HG03135 (cell line): Measurements from ENCODE around the gene SLCO2A1.

Experiments used
- ATAC-seq: cut with Tn5 transposase; IDR thresholded peaks from one replicate; pipeline ENCODE4 v1.9.1; 2021; ENCODE audit warnings: mild to moderate bottlenecking, moderate library complexity; ENCODE audit not compliant: unreplicated experiment

SLCO2A1 gene

GRCh38 chr3:134061401-134061800 lies 31.7 kb upstream of the SLCO2A1 start:
- ATAC-seq, result no peak

DNA sequence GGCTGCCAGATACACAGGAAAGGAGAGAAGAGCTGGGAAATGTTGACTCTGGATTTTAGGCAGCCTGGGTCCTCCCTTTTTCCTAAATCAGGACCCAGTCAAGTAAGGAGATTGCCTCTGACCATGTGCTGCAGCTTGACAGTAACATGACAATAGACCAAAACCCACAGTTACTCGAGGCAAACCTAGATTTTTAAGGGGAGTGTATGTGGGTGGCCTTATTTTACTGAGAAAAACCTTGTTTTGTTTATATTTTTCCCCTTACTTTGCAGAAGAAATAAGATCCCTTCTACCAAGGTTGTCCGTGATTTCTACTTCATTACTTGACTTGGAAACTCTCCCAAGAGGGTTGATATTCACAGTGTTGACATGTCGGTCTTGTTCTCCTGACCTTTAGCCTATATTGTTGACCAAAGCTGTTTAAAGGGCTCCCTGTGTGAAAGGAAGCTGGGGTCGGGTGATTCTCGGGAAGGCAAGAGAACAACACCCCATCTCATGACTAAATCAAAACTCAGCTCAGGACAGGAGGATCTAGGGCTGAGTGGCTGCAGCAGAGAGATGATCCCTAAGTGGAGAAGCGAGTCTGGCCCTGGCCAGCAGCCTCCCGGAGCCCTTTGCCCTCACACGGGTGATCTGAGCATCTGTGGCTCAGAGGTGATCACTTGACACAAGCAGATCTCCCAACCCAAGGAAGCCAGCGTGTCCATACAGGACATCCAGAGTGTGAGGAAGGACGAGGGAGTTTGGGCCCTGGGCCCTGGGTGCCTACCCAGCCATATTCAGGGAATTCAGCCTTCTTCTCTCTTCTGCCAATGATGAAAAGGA lies 31.0 kb upstream of the SLCO2A1 start:
- no peak for ATAC-seq

- ATAC-seq, result no peak
Observed at GRCh38 chr3:134059671-134060560, 30.2 kb upstream of the SLCO2A1 start.

DNA sequence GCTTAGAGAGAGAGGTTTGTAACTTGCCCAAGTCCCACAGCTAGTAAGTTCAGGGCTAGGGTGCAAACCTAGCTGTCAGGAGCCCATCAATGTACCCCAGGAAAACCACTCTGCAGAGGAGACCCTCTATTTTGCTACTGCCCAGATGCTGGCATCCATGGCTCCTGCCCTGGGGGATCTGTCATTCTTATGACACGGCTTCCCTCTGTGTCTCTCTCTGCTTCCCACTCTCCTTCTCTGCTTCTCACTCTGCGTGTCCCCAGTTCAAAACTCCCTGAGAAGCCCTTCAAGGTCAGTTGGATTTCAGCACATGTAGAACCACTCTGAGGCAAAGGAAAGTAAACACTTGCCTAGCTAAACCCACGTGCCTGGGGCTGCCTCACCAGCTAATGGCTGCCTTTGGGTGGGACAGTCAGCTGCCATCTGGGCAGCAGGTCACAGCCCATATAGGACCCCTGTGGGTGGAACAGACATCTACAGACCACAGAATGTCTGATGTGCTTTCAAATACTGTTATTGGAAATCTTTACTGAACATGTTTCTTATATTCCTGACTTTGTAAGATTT lies 29.4 kb upstream of the SLCO2A1 start:
- ATAC-seq, result no peak

- no peak for ATAC-seq
Observed at GRCh38 chr3:134057654-134058110, 28.0 kb upstream of the SLCO2A1 start.

GRCh38 chr3:134057006-134057653 lies 27.4 kb upstream of the SLCO2A1 start:
- ATAC-seq, result no peak

GRCh38 chr3:134056464-134056891 lies 26.8 kb upstream of the SLCO2A1 start:
- no peak for ATAC-seq

DNA sequence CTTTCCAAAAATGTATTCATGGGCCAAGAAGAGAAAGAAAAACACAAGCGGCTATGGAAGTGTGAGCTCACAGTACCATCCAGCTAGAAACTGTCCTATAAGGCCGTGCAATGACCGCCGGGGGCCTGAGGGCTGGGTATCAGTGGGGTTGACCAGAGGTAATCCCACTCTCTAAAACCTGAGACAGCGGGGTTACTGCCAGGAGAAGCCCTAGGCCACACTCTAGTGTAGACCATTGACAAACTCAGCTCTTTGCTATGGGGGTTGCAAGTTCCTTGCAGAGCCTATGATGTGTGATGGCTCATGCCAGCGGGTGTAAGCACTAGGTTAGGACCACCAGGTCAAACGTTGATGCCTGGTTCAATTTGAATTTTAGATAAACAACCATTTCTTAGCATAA lies 25.9 kb upstream of the SLCO2A1 start:
- ATAC-seq, result no peak

GRCh38 chr3:134054881-134055280 lies 25.2 kb upstream of the SLCO2A1 start:
- no peak for ATAC-seq

DNA sequence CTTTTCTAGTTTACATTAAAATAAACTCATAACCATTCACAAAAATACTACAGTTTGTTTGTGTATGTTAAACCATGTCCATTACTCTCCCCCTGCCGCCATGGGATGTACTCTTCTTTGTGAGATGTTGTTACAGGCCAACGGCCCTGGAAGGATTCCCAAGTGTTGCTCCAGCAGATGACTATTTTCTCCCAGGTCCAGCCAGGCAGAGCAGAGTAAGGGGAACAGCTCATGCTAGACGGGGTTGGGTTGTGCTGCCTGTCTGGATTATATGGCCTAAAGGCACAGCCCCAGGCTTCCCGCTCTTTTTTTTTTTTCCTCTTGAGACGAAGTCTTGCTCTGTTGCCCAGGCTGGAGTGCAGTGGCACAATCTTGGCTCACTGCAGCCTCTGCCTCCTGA lies 24.5 kb upstream of the SLCO2A1 start:
- no peak for ATAC-seq

GRCh38 chr3:134052370-134052769 lies 22.6 kb upstream of the SLCO2A1 start:
- no peak for ATAC-seq

GRCh38 chr3:134049676-134050075 lies 20.0 kb upstream of the SLCO2A1 start:
- no peak for ATAC-seq

DNA sequence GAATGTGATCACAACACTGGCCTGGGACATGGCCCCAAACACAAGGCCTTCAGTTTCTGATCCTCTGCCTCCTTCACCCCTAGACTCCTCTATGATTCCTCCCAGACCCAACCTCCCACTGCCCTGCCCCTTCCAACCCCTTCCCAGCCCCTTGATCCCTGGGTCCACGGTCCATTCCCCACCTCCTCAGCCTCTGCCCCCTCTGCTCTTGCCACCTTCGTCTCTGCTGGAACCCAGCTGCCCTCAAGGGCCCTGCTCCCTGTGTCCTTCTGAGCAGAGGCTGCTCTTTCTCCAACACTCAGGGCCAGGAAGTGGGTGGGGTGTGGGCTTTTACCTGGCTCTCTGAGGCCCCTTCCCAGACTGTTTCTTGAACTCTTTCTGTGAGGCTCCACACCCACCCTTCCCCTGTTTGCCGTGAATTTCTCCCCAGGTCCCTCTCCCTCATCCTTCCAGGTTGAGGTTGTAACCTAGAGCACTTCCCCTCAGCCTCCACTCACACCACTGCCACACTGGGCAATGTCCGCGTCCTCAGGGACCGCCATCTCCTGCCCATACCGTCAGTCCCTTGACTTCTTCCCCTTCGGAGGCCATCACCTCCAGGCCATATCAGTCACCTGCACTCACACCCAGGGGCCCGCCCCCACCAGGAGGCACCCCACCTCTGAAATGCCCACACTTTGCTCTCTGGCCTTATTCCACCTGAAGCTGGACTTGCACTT lies 18.7 kb upstream of the SLCO2A1 start:
- no peak for ATAC-seq

DNA sequence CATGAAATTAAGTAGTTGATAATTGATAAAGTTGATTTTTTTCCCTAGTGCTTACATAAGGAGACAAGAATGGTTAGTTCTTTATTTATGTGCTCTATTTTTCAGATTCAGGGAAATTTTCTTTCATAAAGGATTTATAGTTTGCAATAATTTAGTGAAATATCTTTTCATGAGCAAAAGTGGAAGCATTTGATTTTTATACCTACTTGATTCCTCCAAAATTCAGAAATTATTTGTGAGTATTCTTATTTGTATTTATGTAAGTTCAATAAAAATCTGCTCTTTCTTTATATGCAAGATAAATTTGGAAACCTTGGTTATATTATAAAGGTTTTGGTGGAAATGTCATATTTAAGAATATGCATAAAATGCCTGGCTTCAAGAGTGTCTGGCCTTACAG lies 14.7 kb upstream of the SLCO2A1 start:
- no peak for ATAC-seq

DNA sequence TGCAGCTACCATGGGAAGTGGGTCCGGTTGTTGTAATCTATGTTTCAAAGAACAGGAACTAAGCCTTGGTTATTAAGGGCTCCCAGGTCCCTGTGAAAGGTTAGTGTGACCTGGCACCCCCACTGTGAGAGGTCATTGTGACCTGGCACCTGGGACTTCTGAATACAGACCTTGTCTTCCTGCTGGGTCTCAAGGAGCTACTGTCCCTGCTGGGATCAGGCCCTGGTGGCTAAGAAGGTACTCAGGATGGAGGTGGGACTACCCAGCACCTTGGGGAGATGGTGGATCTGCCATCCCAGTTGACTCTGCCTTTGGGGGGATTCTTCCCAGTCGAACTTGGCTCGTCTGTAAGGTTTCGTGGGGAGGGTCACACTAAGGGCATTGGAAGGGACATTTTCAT lies 10.3 kb upstream of the SLCO2A1 start:
- ATAC-seq, result no peak

GRCh38 chr3:134039161-134039862 lies 9.6 kb upstream of the SLCO2A1 start:
- no peak for ATAC-seq

- ATAC-seq, result no peak
Observed at GRCh38 chr3:134038716-134039115, 9.0 kb upstream of the SLCO2A1 start.

DNA sequence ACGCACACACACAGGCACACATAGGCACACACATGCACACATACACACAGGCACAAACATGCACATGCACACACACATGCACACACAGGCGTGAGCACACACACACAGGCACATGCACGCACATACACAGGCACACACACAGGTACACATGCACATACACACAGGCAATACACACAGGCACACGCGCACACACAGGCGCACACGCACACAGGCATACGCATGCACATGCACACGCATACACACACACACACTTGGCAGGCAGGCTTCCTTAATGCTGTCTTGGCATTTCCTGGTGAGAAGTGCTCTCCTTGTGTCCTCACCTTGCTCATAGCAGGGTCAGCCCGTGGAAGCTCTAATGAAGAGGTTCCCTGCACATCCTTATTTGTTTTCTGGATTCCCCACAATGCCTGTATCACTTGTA lies 8.4 kb upstream of the SLCO2A1 start:
- no peak for ATAC-seq

DNA sequence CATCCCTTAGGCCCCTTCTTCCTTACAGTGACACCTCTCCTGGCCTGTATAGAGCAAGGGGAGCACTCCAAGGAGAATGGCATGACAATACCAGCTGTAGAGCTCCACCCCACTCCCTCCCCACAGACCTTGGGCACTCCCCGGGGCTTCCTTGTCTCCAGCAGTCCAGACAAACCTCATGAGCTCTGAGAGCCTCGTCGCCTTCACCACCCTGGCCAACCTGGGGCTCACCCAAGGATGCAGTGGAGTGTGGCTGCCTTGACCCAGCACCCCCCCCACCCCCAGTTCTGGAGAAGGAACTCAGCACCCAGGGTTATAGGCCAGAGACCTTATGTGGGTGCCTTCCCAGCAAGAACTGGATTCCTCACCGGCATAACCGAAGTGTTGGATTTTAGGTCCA lies 7.4 kb upstream of the SLCO2A1 start:
- ATAC-seq, result no peak

- ATAC-seq, result no peak
Observed at GRCh38 chr3:134036291-134036690, 6.6 kb upstream of the SLCO2A1 start.
